Keratinocyte (primary cell): ENCODE data around the gene SLIT3. TPM values are rescaled to one million over a fixed set of nuclear protein-coding genes. Genes with fewer than 3 reads are reported as not detected.

Experiments
- DNase-seq: peaks from one replicate; pipeline ENCODE4 v3.0.0-alpha.2; 2011; ENCODE audit warnings: low read depth, missing footprints, low spot score
- FAIRE-seq: peaks from 2 replicates; lab custom pipeline; 2011; peaks lifted over from hg19 to GRCh38; lab: Jason Lieb, UNC
- H2AFZ ChIP-seq: 2 replicates; pipeline ENCODE4 v1.6.0; 2012; ENCODE audit warnings: low read length, control low read depth, inconsistent platforms; ENCODE audit not compliant: control insufficient read depth
- H3K27ac ChIP-seq: 2 replicates; pipeline ENCODE4 v1.5.1; 2011; ENCODE audit warnings: low read length; ENCODE audit not compliant: control insufficient read depth, insufficient read depth
- H3K27me3 ChIP-seq: 3 replicates; pipeline ENCODE4 v1.6.0; 2011; ENCODE audit warnings: low read length; ENCODE audit not compliant: control insufficient read depth, insufficient read depth; ENCODE audit errors: extremely low read depth
- H3K36me3 ChIP-seq, 2 experiments: 2 replicates in 1 of 2; 3 replicates in 1 of 2; pipeline ENCODE4 v1.5.1; 2011; ENCODE audit warnings: low read length in 2 of 2, mild to moderate bottlenecking in 1 of 2; ENCODE audit not compliant: control insufficient read depth in 2 of 2, insufficient read depth in 2 of 2; ENCODE audit errors: extremely low read depth in 1 of 2
- H3K4me1 ChIP-seq: 3 replicates; pipeline ENCODE4 v1.5.1; 2011; ENCODE audit warnings: low read length; ENCODE audit not compliant: control insufficient read depth, insufficient read depth; ENCODE audit errors: extremely low read depth
- H3K4me2 ChIP-seq: 3 replicates; pipeline ENCODE4 v1.6.0; 2011; ENCODE audit warnings: low read depth, low read length; ENCODE audit not compliant: control insufficient read depth, insufficient read depth; ENCODE audit errors: extremely low read depth
- H3K4me3 ChIP-seq, 3 experiments: fragments of 200-600 bp in 1 of 3; sonication (generic) in 1 of 3; 2 replicates in 2 of 3; 3 replicates in 1 of 3; pipeline ENCODE4 v1.5.1; 2011 to 2016; ENCODE audit warnings: low read length in 3 of 3, mild to moderate bottlenecking in 3 of 3, control low read depth in 2 of 3, inconsistent platforms in 1 of 3, low read depth in 1 of 3, mixed read lengths in 1 of 3, mixed run types in 1 of 3, moderate library complexity in 1 of 3; ENCODE audit not compliant: control insufficient read depth in 2 of 3, insufficient read depth in 2 of 3; ENCODE audit errors: extremely low read depth in 1 of 3
- H3K79me2 ChIP-seq: 2 replicates; pipeline ENCODE4 v1.6.0; 2012; ENCODE audit warnings: low read length; ENCODE audit not compliant: control insufficient read depth, insufficient read depth
- H3K9ac ChIP-seq: 3 replicates; pipeline ENCODE4 v1.6.0; 2011; ENCODE audit warnings: low read length; ENCODE audit not compliant: control insufficient read depth, insufficient read depth; ENCODE audit errors: extremely low read depth
- H3K9me1 ChIP-seq: 3 replicates; pipeline ENCODE4 v1.6.0; 2011; ENCODE audit warnings: low read length; ENCODE audit not compliant: control insufficient read depth, insufficient read depth; ENCODE audit errors: extremely low read depth
- H3K9me3 ChIP-seq: 2 replicates; pipeline ENCODE4 v1.5.1; 2012; ENCODE audit warnings: low read depth, low read length; ENCODE audit not compliant: control insufficient read depth
- H4K20me1 ChIP-seq: 3 replicates; pipeline ENCODE4 v1.6.0; 2011; ENCODE audit warnings: low read length; ENCODE audit not compliant: control insufficient read depth, insufficient read depth; ENCODE audit errors: extremely low read depth
- CTCF ChIP-seq, 3 experiments: IDR thresholded peaks in 1 of 3; conservative IDR thresholded peaks in 1 of 3; optimal IDR thresholded peaks in 1 of 3; 2 replicates in 2 of 3; 3 replicates in 1 of 3; pipeline versions ENCODE3 to v1.5.1; 2011; ENCODE audit warnings: low read length in 3 of 3, mild to moderate bottlenecking in 3 of 3, moderate library complexity in 2 of 3, control low read depth in 1 of 3, inconsistent platforms in 1 of 3; ENCODE audit not compliant: insufficient read depth in 2 of 3; ENCODE audit errors: extremely low read depth in 1 of 3
- EZH2 ChIP-seq: IDR thresholded peaks from one replicate; pipeline ENCODE4 v1.6.1; 2012; ENCODE audit warnings: inconsistent platforms, mild to moderate bottlenecking, low read length, moderate library complexity
- dilution Hi-C: fragments of 300-500 bp; cut with MboI; formaldehyde crosslinking; loops from one replicate; pipeline ENCODE4 v1.7.0; 2020; ENCODE audit warnings: low sequenced_read_pairs; ENCODE audit not compliant: extremely low pct_ligation_motif_present
- polyA plus RNA-seq, 5 experiments: library from polyadenylated mRNA; depleted of rRNA in 3 of 5; stranded (reverse) in 3 of 5; stranded (forward) in 1 of 5; unstranded in 1 of 5; fragments of >200 nt; gene quantifications; 1 replicate in 1 of 5; 2 replicates in 3 of 5; 3 replicates in 1 of 5; pipeline versions ENCODE4 v1.2.1 to v1.2.3, GENCODE V29; 2011 to 2012; ENCODE audit warnings: missing spikeins in 2 of 5, low read depth in 1 of 5, low replicate concordance in 1 of 5

The SLIT3 gene
- polyA plus RNA-seq, 1 donor (not counting 4 experiments of a cell fraction or from before 2014, with no cell fraction given), result 2.4 TPM

DNA sequence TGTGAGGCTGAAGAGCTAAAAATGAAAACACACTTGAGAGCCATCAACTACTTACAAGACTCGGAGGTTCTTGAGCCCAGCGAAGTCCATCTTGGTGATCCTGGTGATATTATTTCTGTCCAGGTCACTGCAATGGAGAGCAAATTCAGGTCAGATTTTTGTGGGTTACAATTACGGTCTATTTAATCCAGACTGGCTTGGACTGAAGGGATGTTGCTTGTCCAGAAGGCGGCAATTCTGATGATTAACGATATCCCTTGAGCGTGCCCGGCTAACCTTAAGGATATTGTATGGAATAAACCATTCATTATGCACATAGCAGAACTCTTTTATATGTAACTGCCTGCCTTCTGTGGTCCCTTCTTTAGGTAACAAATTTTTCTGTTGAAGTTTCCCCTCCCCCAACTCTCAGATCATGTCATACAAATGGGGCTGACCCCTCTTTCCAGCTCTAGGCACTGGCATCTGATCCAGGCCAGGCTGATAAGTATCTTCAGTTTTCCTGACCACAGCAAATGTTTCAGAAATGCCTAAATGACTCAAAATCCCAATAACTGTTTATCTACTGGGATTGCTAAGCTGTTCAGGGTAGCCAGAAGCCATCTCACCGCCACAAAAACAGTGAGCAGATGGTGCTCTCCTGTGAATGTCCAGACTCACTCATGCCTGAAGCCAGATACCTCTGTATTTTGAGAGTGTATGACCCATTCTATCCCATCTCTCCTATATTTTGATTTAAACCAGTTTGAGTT is 49.4 kb downstream of the SLIT3 start:
- Histone ChIP-seq H4K20me1 (no peaks in the 10 kb centered on the region), H3K36me3 (no peaks in the 10 kb centered on the region), H3K9me1 (no peaks in the 10 kb centered on the region), H3K27me3 (no peaks in the 10 kb centered on the region), H3K27ac (no peak overlapping the region), H3K4me1 (no peaks in the 10 kb centered on the region), H3K9me3 (no peaks in the 10 kb centered on the region), H3K79me2 (no peaks in the 10 kb centered on the region), H3K4me3 (no peak overlapping the region), H3K4me2 (no peak overlapping the region), H2AFZ (no peak overlapping the region), H3K9ac (no peak overlapping the region)
- TF ChIP-seq EZH2 (no peak), CTCF (optimal IDR thresholded peaks at IDR 0.05 in 1 of 3, IDR thresholded peaks at IDR 0.05 in 1 of 3, conservative IDR thresholded peaks at IDR 0.05 in 1 of 3; ENCODE audit: extremely low read depth in 1 of 3, insufficient read depth in 2 of 3, low read length in 3 of 3) (no peak)
- dilution Hi-C loops, result no loop called here
- FAIRE-seq (no peak), DNase-seq (no peak)

- H3K9ac ChIP-seq, result no peak overlapping the region
- no peaks in the 10 kb centered on the region for H3K4me1 ChIP-seq
- H3K79me2 ChIP-seq, result no peaks in the 10 kb centered on the region
- no peaks in the 10 kb centered on the region for H3K27me3 ChIP-seq
- H3K27ac ChIP-seq, result no peak overlapping the region
- H3K4me3 ChIP-seq, result no peak overlapping the region
- no peak overlapping the region for H2AFZ ChIP-seq
- TF ChIP-seq CTCF (optimal IDR thresholded peaks at IDR 0.05 in 1 of 3, IDR thresholded peaks at IDR 0.05 in 1 of 3, conservative IDR thresholded peaks at IDR 0.05 in 1 of 3; ENCODE audit: extremely low read depth in 1 of 3, insufficient read depth in 2 of 3, low read length in 3 of 3) (no peak), EZH2 (no peak)
- no peaks in the 10 kb centered on the region for H3K9me3 ChIP-seq
- H4K20me1 ChIP-seq, result no peaks in the 10 kb centered on the region
- H3K36me3 ChIP-seq, result no peaks in the 10 kb centered on the region
- no peak for FAIRE-seq
- H3K9me1 ChIP-seq, result no peaks in the 10 kb centered on the region
- dilution Hi-C loops, result no loop called here
- DNase-seq, result no peak
- no peak overlapping the region for H3K4me2 ChIP-seq
These were observed 50.1 kb downstream of the SLIT3 start for GRCh38 chr5:169250887-169251286.
